Duodenal mucosa (tissue), 2 donors: ENCODE data around the gene NELFA.

Experiments used
- H3K27ac ChIP-seq: one replicate; pipeline ENCODE4 v1.7.0; 2013; ENCODE audit warnings: low read depth, low read length
- H3K27me3 ChIP-seq, 2 donors: one replicate each; pipeline ENCODE4 v1.7.0; 2013; ENCODE audit warnings: low read length in 2 of 2, control low read depth in 1 of 2; ENCODE audit not compliant: insufficient read depth in 2 of 2, control insufficient read depth in 1 of 2
- H3K36me3 ChIP-seq, 2 donors: one replicate each; pipeline ENCODE4 v1.7.0; 2013; ENCODE audit warnings: low read length in 2 of 2, control low read depth in 1 of 2; ENCODE audit not compliant: insufficient read depth in 2 of 2, control insufficient read depth in 1 of 2
- H3K4me1 ChIP-seq, 2 donors: one replicate each; pipeline ENCODE4 v1.7.0; 2013; ENCODE audit warnings: low read length in 2 of 2, control low read depth in 1 of 2; ENCODE audit not compliant: insufficient read depth in 2 of 2, control insufficient read depth in 1 of 2
- H3K4me3 ChIP-seq, 2 donors: one replicate each; pipeline ENCODE4 v1.7.0; 2013; ENCODE audit warnings: low read length in 2 of 2, low read depth in 1 of 2
- H3K9ac ChIP-seq, 2 donors: one replicate each; pipeline ENCODE4 v1.7.0; 2013; ENCODE audit warnings: low read length in 2 of 2, low read depth in 1 of 2
- H3K9me3 ChIP-seq, 2 donors: one replicate each; pipeline ENCODE4 v1.7.0; 2013; ENCODE audit warnings: low read length in 2 of 2, control low read depth in 1 of 2; ENCODE audit not compliant: control insufficient read depth in 1 of 2

NELFA gene

DNA sequence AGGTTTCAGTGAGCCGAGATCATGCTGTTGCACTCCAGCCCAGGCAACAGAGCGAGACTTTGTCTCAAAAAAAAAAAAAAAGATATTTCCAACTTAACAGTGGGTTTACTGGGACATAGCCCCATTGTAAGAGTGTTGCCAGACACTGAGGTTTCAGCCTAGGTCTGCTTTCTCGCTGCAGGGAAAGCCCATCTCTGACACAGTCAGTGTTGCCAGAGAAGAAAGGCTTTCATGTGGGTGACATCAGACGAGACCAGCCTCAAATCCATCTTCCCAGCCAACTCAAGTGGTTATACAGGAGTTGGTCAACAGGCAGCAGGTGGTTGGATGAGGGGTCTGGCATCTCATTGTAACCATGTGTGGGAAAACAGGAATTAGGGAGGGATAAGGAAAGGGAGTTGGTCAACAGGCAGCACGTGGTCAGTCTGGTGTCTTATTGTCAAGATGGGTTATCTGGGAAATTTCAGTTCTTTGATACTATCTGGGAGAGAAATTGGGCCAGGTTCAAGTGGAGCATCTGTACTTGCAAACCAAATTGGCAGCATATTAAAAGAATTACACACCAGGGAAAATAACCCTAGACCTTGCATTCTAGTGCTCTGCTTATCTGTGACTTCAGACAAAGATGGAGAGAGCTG lies 41.1 kb downstream of the NELFA start:
- no peak overlapping the region for H3K9ac ChIP-seq
- peaks cover 16 to 43% of the 10 kb centered on the region in 2 donors for H3K36me3 ChIP-seq
- no peaks in the 10 kb centered on the region for H3K4me1 ChIP-seq
- H3K27me3 ChIP-seq: no peaks in the 10 kb centered on the region
- H3K27ac ChIP-seq: no peak overlapping the region
- H3K9me3 ChIP-seq: no peaks in the 10 kb centered on the region
- no peak overlapping the region for H3K4me3 ChIP-seq

DNA sequence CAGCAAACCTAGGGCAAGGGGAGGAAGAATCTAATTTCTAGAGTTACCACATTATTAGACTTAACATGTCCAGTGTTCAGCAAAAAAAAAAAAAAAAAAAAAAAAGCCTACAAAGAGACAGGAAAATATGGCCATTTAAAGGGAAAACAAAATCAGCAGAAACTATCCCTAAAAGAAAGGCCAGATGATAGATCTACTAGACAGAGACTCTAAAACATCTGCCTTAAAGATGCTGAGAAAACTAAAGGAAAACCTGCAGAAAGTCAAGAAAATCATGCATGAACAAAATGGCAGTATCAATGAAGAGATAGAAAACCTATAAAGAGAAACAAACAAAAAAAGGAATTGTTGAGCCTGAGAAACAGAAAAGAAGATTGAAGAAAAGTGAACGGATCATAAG lies 43.8 kb downstream of the NELFA start:
- H3K9me3 ChIP-seq: no peaks in the 10 kb centered on the region
- H3K4me3 ChIP-seq: no peak overlapping the region
- no peak overlapping the region for H3K9ac ChIP-seq
- H3K27ac ChIP-seq: no peak overlapping the region
- no peaks in the 10 kb centered on the region for H3K4me1 ChIP-seq
- no peaks in the 10 kb centered on the region for H3K27me3 ChIP-seq
- H3K36me3 ChIP-seq: peaks cover 33 to 53% of the 10 kb centered on the region in 2 donors

DNA sequence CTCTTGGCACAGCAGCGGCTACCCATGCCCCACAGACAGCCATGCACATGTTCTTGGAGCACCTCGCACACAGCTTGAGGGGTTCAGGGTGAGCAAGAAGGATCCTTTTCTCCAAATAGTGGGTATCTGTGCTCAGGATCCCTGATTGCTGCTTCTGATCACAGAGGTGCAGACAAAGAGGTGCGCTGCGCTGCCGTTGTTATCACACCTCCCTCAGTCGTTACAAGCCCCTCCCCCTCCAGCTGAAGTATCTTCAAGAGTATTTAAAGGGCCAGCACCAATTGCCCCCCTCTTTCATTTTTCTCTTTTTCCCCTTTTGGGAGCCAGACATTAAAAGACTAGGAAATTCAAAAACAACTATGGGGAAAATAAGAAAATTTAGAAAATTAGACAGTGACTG lies 44.3 kb downstream of the NELFA start:
- no peaks in the 10 kb centered on the region for H3K27me3 ChIP-seq
- H3K4me1 ChIP-seq: no peaks in the 10 kb centered on the region
- H3K4me3 ChIP-seq: no peak overlapping the region
- no peak overlapping the region for H3K9ac ChIP-seq
- no peaks in the 10 kb centered on the region for H3K9me3 ChIP-seq
- no peak overlapping the region for H3K27ac ChIP-seq
- peaks cover 33 to 58% of the 10 kb centered on the region in 2 donors for H3K36me3 ChIP-seq

DNA sequence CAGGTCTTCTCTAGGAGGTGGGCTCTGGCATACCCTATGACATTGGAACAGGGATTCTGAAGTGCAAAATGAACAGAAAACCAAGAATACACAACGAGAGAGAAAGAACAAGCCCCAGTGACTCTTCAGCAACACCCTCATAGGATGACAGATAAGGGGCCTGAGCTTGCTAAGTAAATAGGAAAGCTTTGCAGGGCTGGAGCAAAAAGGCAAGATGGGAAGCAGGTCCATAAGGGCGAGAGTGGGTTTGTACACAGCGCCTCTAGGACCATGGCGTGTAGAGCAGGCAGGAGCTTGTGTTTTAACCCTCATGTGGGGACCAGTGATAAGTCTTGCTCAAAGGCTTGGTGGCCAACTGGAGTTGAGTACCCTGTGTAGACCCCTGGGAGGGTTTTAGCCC lies 45.8 kb downstream of the NELFA start:
- no peak overlapping the region for H3K9ac ChIP-seq
- H3K4me3 ChIP-seq: no peak overlapping the region
- H3K4me1 ChIP-seq: no peaks in the 10 kb centered on the region
- H3K27me3 ChIP-seq: no peaks in the 10 kb centered on the region
- no peak overlapping the region for H3K27ac ChIP-seq
- peaks cover 37 to 60% of the 10 kb centered on the region in 2 donors for H3K36me3 ChIP-seq
- H3K9me3 ChIP-seq: no peaks in the 10 kb centered on the region

DNA sequence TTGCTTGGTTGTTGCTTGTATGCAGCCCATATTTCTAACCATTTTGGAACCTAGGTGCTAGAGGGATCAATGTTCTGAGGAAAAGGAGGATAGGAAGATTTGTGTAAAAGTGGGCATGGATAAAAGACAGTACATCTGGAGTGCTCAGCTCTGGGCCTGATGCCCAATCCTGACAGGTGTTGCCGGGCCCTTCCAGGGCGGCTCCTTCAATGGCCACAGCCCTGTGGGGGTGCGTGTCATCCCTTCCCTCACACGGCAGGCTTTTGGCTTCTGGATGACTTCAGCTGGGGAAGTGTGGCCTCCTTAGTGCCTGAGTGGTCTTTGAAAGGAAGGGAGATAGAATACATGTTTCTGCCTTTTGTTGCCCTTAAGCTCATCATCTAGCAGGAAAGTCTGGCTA lies 47.2 kb downstream of the NELFA start:
- Histone ChIP-seq H3K36me3 (peaks cover 42 to 64% of the 10 kb centered on the region in 2 donors), H3K27ac (no peak overlapping the region), H3K27me3 (no peaks in the 10 kb centered on the region), H3K9ac (no peak overlapping the region), H3K9me3 (no peaks in the 10 kb centered on the region), H3K4me1 (no peaks in the 10 kb centered on the region), H3K4me3 (no peak overlapping the region)

DNA sequence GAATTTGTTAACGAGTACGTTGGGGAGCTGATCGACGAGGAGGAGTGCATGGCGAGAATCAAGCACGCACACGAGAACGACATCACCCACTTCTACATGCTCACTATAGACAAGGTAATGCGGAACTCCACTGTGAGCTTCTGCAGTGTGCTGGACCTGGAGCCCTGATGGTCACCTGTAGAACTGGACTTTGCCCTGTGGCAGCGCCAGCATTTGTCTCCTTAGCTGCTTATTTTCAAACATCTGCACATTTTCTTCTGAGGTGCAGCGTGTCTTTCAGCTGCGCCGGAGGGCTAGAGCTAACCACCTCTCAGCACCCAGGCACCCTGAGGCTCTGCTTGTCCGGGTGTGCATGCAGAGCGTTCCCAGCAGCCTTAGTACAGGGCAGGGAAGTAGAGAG lies 47.7 kb downstream of the NELFA start:
- Histone ChIP-seq H3K27me3 (no peaks in the 10 kb centered on the region), H3K36me3 (peaks cover 45 to 67% of the 10 kb centered on the region in 2 donors), H3K27ac (no peak overlapping the region), H3K9ac (no peak overlapping the region), H3K9me3 (no peaks in the 10 kb centered on the region), H3K4me3 (no peak overlapping the region), H3K4me1 (no peaks in the 10 kb centered on the region)

DNA sequence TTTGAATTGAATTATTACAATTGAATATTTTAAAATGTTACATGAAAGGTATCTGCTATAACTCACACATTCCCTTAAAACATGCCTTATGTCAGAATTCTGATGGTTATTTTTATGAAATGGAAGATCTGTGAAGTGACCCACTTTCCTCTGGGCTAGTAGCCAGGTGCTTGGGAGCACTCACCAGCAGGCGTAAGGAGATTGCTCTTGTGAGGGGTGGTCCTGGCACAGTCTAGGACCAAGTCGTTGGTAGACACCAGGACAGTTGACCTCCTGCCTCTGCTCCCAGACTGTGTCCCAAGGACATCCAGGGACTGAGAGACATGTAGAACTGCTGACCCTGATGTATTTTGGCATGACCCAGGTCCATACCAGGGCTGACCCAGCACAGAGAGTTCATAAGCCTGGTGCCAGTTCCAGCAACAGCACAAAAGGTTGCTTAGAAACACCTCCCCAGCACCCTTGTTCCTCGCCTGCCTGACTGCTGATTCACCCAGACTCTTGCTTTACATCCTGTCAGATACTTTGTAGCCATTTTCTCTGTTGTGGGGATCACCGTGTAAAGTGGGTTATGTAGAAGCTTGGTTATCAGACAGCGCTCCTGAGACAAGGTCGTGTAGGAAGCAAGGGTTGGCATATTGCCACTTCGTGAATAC lies 48.5 kb downstream of the NELFA start:
- peaks cover 48 to 72% of the 10 kb centered on the region in 2 donors for H3K36me3 ChIP-seq
- H3K4me1 ChIP-seq: no peaks in the 10 kb centered on the region
- no peak overlapping the region for H3K27ac ChIP-seq
- H3K4me3 ChIP-seq: no peak overlapping the region
- no peak overlapping the region for H3K9ac ChIP-seq
- H3K27me3 ChIP-seq: no peaks in the 10 kb centered on the region
- no peaks in the 10 kb centered on the region for H3K9me3 ChIP-seq

DNA sequence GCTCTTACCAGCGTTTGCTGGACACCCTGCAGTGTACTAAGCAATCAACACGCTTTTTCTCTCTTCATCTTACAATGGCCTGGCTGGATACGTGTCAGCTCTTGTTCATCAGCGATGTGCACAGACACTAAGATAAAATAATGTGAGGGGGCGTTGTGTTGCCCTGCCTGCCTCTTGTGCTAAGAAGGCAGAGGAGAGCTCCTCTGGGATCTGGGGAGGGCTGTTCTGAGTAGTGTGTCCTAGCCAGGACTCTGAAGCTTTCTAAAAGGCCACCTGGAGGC lies 49.7 kb downstream of the NELFA start:
- Histone ChIP-seq H3K27me3 (no peaks in the 10 kb centered on the region), H3K4me1 (no peaks in the 10 kb centered on the region), H3K27ac (no peak overlapping the region), H3K9me3 (no peaks in the 10 kb centered on the region), H3K36me3 (peaks cover 49 to 76% of the 10 kb centered on the region in 2 donors), H3K9ac (no peak overlapping the region), H3K4me3 (no peak overlapping the region)

DNA sequence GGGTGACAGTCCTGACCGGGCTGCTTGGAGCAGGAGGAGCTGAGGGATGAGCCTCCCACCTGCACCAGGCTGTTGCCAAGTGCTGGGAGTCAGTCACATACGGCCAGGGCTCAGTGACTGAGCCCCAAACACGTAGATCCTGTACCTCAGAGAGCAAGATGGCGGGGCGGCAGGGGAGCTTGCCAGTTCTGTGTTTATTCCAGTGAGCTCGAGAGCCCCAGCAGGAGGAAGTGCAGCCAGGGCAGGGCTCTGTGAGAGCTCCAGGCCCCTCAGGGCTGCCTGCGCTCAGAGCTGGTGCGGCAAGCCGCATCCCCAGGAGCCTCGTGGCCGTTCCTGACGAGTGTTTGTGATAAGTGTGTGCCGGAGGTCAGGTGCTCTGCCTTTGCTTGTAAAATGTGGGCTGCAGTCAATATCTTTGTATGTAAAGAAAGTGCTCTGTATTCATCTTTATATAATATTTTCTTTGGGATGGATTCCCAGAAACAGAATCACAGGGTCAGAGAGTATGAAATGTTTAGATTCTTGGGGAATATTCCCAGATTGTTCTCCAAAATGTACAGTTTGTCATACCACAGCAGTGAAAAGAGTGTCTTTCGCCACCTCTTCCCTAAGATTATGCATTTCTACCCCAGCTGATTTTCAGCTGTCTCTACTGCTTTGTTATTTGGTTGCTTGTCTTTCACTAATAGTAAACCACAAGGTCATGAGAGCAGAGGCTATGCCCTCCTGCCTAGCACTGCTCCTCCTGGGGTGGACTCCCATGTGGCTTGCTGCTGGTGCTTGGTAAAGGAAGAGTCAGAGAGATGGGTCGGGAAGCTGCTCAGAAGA lies 50.3 kb downstream of the NELFA start:
- H3K36me3 ChIP-seq: peaks cover 45 to 73% of the 10 kb centered on the region in 2 donors

DNA sequence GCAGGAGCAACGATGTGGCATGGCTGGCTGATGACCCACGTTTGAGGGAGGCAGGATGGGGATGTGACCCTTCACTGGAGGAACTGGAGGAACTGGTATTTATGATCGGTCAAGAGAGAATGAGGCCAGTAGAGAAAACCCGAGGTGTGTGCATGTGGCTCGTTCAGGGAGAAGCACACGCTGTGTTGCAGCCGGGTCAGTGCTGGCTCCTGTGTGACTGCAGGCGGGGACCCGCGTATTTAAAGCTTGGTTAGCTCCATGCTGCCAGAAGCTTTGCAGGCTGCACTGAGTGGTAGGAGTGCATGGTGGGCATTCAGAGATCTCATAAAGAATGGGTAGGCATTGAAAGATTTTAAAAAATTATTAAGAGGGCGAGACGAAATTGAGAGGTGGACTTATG lies 52.1 kb downstream of the NELFA start:
- H3K9ac ChIP-seq: no peak overlapping the region
- H3K27me3 ChIP-seq: no peaks in the 10 kb centered on the region
- no peaks in the 10 kb centered on the region for H3K4me1 ChIP-seq
- H3K9me3 ChIP-seq: no peaks in the 10 kb centered on the region
- H3K27ac ChIP-seq: no peak overlapping the region
- peaks cover 36 to 75% of the 10 kb centered on the region in 2 donors for H3K36me3 ChIP-seq
- H3K4me3 ChIP-seq: no peak overlapping the region

More for the DNA sequence above, 50.3 kb downstream of the NELFA start:
- Histone ChIP-seq H3K4me1 (no peaks in the 10 kb centered on the region), H3K27ac (no peak overlapping the region), H3K27me3 (no peaks in the 10 kb centered on the region), H3K9ac (no peak overlapping the region), H3K4me3 (no peak overlapping the region), H3K9me3 (no peaks in the 10 kb centered on the region)
